GM23338 (cell line): Measurements from ENCODE around the gene KRT15. TPM values are rescaled to one million over a fixed set of nuclear protein-coding genes. Genes with fewer than 3 reads are reported as not detected.

Source experiments
- ATAC-seq: fragments of 200-7000 bp; cut with Tn5 transposase; 3 replicates; pipeline ENCODE4 v1.9.1; 2020
- DNase-seq: peaks from one replicate; pipeline ENCODE4 v3.0.0-alpha.2; 2015; ENCODE audit warnings: low spot score
- H2AFZ ChIP-seq: fragments of 200-600 bp; sonication (generic); 2 replicates; pipeline ENCODE4 v1.8.0; 2016; ENCODE audit warnings: antibody characterized with exemption, mild to moderate bottlenecking, moderate library complexity
- H3F3A ChIP-seq: fragments of 200-600 bp; sonication (generic); replicated peaks from 2 replicates; pipeline ENCODE4 v1.8.0; 2017; ENCODE audit warnings: antibody characterized with exemption, mixed run types, low read depth
- H3K27ac ChIP-seq: fragments of 200-600 bp; sonication (generic); 2 replicates; pipeline ENCODE4 v1.6.1; 2016; ENCODE audit warnings: low read depth
- H3K27me3 ChIP-seq: fragments of 200-600 bp; sonication (generic); 2 replicates; pipeline ENCODE4 v1.8.0; 2016; ENCODE audit warnings: mild to moderate bottlenecking, mixed run types, moderate library complexity; ENCODE audit not compliant: insufficient read depth
- H3K36me3 ChIP-seq: fragments of 200-600 bp; sonication (generic); 2 replicates; pipeline ENCODE4 v1.8.0; 2016; ENCODE audit warnings: mild to moderate bottlenecking; ENCODE audit not compliant: insufficient read depth
- H3K4me1 ChIP-seq: fragments of 200-600 bp; sonication (generic); 2 replicates; pipeline ENCODE4 v1.8.0; 2016; ENCODE audit warnings: mild to moderate bottlenecking, moderate library complexity; ENCODE audit not compliant: insufficient read depth
- H3K4me2 ChIP-seq: fragments of 200-600 bp; sonication (generic); 2 replicates; pipeline ENCODE4 v1.7.1; 2017; ENCODE audit warnings: mixed run types
- H3K4me3 ChIP-seq: fragments of 200-600 bp; sonication (generic); 2 replicates; pipeline ENCODE4 v1.6.1; 2016; ENCODE audit warnings: mixed run types
- H3K79me2 ChIP-seq: fragments of 200-600 bp; sonication (generic); replicated peaks from 2 replicates; pipeline ENCODE4 v1.8.0; 2017; ENCODE audit warnings: mild to moderate bottlenecking; ENCODE audit not compliant: insufficient read depth
- H3K9me2 ChIP-seq: fragments of 200-600 bp; sonication (generic); 2 replicates; pipeline ENCODE4 v1.8.0; 2017; ENCODE audit not compliant: insufficient read depth
- H4K20me1 ChIP-seq: fragments of 200-600 bp; sonication (generic); replicated peaks from 2 replicates; pipeline ENCODE4 v1.8.0; 2017; ENCODE audit warnings: mild to moderate bottlenecking; ENCODE audit not compliant: insufficient read depth
- H3K27ac Mint-ChIP-seq: 2 replicates; pipeline ENCODE4 v1.8.0; 2020; ENCODE audit warnings: inconsistent platforms, mild to moderate bottlenecking, moderate library complexity, mixed read lengths
- H3K27me3 Mint-ChIP-seq: 3 replicates; pipeline ENCODE4 v1.8.0; 2022; ENCODE audit warnings: low read depth, mild to moderate bottlenecking, moderate library complexity, mixed read lengths, inconsistent platforms; ENCODE audit not compliant: insufficient read depth, poor library complexity
- H3K36me3 Mint-ChIP-seq: 3 replicates; pipeline ENCODE4 v1.8.0; 2021; ENCODE audit warnings: low read depth, mild to moderate bottlenecking, inconsistent platforms, moderate library complexity, mixed read lengths
- H3K4me1 Mint-ChIP-seq: 3 replicates; pipeline ENCODE4 v1.8.0; 2020; ENCODE audit warnings: mild to moderate bottlenecking, inconsistent platforms, mixed read lengths
- H3K4me3 Mint-ChIP-seq: 3 replicates; pipeline ENCODE4 v1.8.0; 2021; ENCODE audit warnings: moderate library complexity, mild to moderate bottlenecking, inconsistent platforms, mixed read lengths
- H3K9me3 Mint-ChIP-seq: 3 replicates; pipeline ENCODE4 v1.8.0; 2020; ENCODE audit warnings: moderate library complexity, mild to moderate bottlenecking, inconsistent platforms, mixed read lengths
- CREB1 ChIP-seq: fragments of 250-450 bp; sonication (Bioruptor Pico); IDR thresholded peaks from 2 replicates; pipeline ENCODE4 v1.5.0; 2020; ENCODE audit warnings: low read depth, mild to moderate bottlenecking, moderate library complexity
- EZH2 ChIP-seq: fragments of 200-600 bp; sonication (generic); IDR thresholded peaks from one replicate; pipeline ENCODE4 v1.8.0; 2017; ENCODE audit warnings: antibody characterized with exemption, mild to moderate bottlenecking, low read depth; ENCODE audit not compliant: unreplicated experiment
- EZH2phosphoT487 ChIP-seq: fragments of 200-600 bp; sonication (generic); IDR thresholded peaks from one replicate; pipeline ENCODE4 v1.8.1; 2018; ENCODE audit warnings: antibody characterized with exemption; ENCODE audit not compliant: unreplicated experiment
- JUNB ChIP-seq: IDR thresholded peaks from one replicate; pipeline ENCODE4 v1.6.1; 2016; ENCODE audit warnings: antibody characterized with exemption; ENCODE audit not compliant: unreplicated experiment
- NANOG ChIP-seq: IDR thresholded peaks from 2 replicates; pipeline ENCODE4 v1.6.1; 2016; ENCODE audit warnings: antibody characterized with exemption, borderline replicate concordance
- POLR2AphosphoS5 ChIP-seq: IDR thresholded peaks from 2 replicates; pipeline ENCODE4 v1.6.1; 2016; ENCODE audit warnings: antibody characterized with exemption, low read depth
- STAT1 ChIP-seq: IDR thresholded peaks from one replicate; pipeline ENCODE4 v1.6.1; 2016; ENCODE audit warnings: antibody characterized with exemption; ENCODE audit not compliant: unreplicated experiment
- ZNF114 ChIP-seq: fragments of 250-450 bp; sonication (Bioruptor Pico); IDR thresholded peaks from 2 replicates; pipeline ENCODE4 v1.5.0; 2020; ENCODE audit warnings: mild to moderate bottlenecking, moderate library complexity
- ZNF331 ChIP-seq: fragments of 250-450 bp; sonication (Bioruptor Pico); IDR thresholded peaks from 2 replicates; pipeline ENCODE4 v1.5.0; 2020; ENCODE audit warnings: low read depth, mild to moderate bottlenecking, moderate library complexity
- polyA plus RNA-seq: library from polyadenylated mRNA; unstranded; fragments of >200 nt; fragmentation: Nextera tagmentation; extraction: Ambion mirVana; gene quantifications from 2 replicates; pipeline ENCODE4 v1.2.1, GENCODE V29; 2016
- total RNA-seq: library from RNA; depleted of rRNA; stranded (reverse); fragments of >200 nt; shearing (Covaris generic); gene quantifications from 2 replicates; pipeline ENCODE4 v1.2.3, GENCODE V29; 2014
- TF ChIP-seq, protein P1 (sequence below): IDR thresholded peaks from one replicate; pipeline ENCODE4 v1.6.1; 2018; ENCODE audit warnings: antibody characterized with exemption; ENCODE audit not compliant: unreplicated experiment
- TF ChIP-seq, protein P2 (sequence below): IDR thresholded peaks from 2 replicates; pipeline ENCODE4 v1.6.1; 2016; ENCODE audit warnings: antibody characterized with exemption
- TF ChIP-seq, protein P3 (sequence below), 2 experiments: fragments of 200-600 bp in 1 of 2; sonication (generic) in 1 of 2; conservative IDR thresholded peaks; 2 replicates each; pipeline versions ENCODE4 v1.5.1 to v1.6.1; 2016 to 2017; ENCODE audit warnings: antibody characterized with exemption in 2 of 2, low read depth in 2 of 2, mild to moderate bottlenecking in 2 of 2, moderate library complexity in 1 of 2
- TF ChIP-seq, protein P4 (sequence below): fragments of 250-450 bp; sonication (Bioruptor Pico); IDR thresholded peaks from 2 replicates; pipeline ENCODE4 v1.5.0; 2020; ENCODE audit warnings: mild to moderate bottlenecking, moderate library complexity

KRT15 gene
- total and polyA plus RNA-seq, 2 experiments from 2014 or later: 0.03 TPM; not detected in 1

DNA sequence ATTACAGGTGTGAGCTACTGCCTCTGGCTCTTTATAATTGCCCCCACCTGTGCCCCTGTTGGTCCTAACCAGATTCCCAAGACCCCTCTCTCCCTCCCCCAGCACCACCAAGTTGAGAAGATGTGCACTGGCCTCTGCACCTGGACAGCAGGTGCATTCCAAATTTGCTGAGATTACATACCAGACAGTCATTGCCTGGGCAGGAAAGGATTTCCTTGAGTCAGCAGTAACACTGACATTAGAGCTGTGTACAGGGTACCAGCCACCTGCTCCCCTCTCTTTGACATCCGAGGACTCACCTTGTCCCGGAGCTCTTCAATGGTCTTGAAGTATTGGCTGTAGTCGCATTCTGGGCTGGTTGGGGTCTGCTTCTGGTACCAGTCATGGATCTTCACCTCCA is 659 bp downstream of the KRT15 start:
- ATAC-seq: no peak
- Mint-ChIP-seq H3K4me3 (no peak overlapping the region), H3K27me3 (peaks cover 20% of the 10 kb centered on the region), H3K9me3 (no peaks in the 10 kb centered on the region), H3K27ac (no peak overlapping the region), H3K36me3 (peaks cover 4% of the 10 kb centered on the region), H3K4me1 (peaks cover 21% of the 10 kb centered on the region)
- H3K36me3 ChIP-seq: 0 out of 2 replicates have a peak, but pooled peaks cover under 1% of the 10 kb centered on the region
- H3K27ac ChIP-seq: no peak overlapping the region
- H3K4me1 ChIP-seq: peaks cover 12% of the 10 kb centered on the region; the same call in 1 of the 2 replicates
- H3K4me2 ChIP-seq: no peak overlapping the region
- no peaks in the 10 kb centered on the region for H4K20me1 ChIP-seq
- H3K9me2 ChIP-seq: no peaks in the 10 kb centered on the region
- H3K79me2 ChIP-seq: no peaks in the 10 kb centered on the region
- TF ChIP-seq ZNF114 (no peak), EZH2phosphoT487 (no peak), JUNB (no peak), POLR2AphosphoS5 (no peak), ZNF331 (CRISPR knock-in tag) (no peak), NANOG (no peak), CREB1 (CRISPR knock-in tag) (no peak), EZH2 (no peak), STAT1 (no peak)
- TF ChIP-seq, protein P1, sequence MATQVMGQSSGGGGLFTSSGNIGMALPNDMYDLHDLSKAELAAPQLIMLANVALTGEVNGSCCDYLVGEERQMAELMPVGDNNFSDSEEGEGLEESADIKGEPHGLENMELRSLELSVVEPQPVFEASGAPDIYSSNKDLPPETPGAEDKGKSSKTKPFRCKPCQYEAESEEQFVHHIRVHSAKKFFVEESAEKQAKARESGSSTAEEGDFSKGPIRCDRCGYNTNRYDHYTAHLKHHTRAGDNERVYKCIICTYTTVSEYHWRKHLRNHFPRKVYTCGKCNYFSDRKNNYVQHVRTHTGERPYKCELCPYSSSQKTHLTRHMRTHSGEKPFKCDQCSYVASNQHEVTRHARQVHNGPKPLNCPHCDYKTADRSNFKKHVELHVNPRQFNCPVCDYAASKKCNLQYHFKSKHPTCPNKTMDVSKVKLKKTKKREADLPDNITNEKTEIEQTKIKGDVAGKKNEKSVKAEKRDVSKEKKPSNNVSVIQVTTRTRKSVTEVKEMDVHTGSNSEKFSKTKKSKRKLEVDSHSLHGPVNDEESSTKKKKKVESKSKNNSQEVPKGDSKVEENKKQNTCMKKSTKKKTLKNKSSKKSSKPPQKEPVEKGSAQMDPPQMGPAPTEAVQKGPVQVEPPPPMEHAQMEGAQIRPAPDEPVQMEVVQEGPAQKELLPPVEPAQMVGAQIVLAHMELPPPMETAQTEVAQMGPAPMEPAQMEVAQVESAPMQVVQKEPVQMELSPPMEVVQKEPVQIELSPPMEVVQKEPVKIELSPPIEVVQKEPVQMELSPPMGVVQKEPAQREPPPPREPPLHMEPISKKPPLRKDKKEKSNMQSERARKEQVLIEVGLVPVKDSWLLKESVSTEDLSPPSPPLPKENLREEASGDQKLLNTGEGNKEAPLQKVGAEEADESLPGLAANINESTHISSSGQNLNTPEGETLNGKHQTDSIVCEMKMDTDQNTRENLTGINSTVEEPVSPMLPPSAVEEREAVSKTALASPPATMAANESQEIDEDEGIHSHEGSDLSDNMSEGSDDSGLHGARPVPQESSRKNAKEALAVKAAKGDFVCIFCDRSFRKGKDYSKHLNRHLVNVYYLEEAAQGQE: no peak
- TF ChIP-seq, protein P2, sequence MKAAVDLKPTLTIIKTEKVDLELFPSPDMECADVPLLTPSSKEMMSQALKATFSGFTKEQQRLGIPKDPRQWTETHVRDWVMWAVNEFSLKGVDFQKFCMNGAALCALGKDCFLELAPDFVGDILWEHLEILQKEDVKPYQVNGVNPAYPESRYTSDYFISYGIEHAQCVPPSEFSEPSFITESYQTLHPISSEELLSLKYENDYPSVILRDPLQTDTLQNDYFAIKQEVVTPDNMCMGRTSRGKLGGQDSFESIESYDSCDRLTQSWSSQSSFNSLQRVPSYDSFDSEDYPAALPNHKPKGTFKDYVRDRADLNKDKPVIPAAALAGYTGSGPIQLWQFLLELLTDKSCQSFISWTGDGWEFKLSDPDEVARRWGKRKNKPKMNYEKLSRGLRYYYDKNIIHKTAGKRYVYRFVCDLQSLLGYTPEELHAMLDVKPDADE: no peak
- TF ChIP-seq, protein P3, sequence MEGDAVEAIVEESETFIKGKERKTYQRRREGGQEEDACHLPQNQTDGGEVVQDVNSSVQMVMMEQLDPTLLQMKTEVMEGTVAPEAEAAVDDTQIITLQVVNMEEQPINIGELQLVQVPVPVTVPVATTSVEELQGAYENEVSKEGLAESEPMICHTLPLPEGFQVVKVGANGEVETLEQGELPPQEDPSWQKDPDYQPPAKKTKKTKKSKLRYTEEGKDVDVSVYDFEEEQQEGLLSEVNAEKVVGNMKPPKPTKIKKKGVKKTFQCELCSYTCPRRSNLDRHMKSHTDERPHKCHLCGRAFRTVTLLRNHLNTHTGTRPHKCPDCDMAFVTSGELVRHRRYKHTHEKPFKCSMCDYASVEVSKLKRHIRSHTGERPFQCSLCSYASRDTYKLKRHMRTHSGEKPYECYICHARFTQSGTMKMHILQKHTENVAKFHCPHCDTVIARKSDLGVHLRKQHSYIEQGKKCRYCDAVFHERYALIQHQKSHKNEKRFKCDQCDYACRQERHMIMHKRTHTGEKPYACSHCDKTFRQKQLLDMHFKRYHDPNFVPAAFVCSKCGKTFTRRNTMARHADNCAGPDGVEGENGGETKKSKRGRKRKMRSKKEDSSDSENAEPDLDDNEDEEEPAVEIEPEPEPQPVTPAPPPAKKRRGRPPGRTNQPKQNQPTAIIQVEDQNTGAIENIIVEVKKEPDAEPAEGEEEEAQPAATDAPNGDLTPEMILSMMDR (conservative IDR thresholded peaks at IDR 0.05; ENCODE audit: low read depth in 2 of 2): no peak
- TF ChIP-seq, protein P4, sequence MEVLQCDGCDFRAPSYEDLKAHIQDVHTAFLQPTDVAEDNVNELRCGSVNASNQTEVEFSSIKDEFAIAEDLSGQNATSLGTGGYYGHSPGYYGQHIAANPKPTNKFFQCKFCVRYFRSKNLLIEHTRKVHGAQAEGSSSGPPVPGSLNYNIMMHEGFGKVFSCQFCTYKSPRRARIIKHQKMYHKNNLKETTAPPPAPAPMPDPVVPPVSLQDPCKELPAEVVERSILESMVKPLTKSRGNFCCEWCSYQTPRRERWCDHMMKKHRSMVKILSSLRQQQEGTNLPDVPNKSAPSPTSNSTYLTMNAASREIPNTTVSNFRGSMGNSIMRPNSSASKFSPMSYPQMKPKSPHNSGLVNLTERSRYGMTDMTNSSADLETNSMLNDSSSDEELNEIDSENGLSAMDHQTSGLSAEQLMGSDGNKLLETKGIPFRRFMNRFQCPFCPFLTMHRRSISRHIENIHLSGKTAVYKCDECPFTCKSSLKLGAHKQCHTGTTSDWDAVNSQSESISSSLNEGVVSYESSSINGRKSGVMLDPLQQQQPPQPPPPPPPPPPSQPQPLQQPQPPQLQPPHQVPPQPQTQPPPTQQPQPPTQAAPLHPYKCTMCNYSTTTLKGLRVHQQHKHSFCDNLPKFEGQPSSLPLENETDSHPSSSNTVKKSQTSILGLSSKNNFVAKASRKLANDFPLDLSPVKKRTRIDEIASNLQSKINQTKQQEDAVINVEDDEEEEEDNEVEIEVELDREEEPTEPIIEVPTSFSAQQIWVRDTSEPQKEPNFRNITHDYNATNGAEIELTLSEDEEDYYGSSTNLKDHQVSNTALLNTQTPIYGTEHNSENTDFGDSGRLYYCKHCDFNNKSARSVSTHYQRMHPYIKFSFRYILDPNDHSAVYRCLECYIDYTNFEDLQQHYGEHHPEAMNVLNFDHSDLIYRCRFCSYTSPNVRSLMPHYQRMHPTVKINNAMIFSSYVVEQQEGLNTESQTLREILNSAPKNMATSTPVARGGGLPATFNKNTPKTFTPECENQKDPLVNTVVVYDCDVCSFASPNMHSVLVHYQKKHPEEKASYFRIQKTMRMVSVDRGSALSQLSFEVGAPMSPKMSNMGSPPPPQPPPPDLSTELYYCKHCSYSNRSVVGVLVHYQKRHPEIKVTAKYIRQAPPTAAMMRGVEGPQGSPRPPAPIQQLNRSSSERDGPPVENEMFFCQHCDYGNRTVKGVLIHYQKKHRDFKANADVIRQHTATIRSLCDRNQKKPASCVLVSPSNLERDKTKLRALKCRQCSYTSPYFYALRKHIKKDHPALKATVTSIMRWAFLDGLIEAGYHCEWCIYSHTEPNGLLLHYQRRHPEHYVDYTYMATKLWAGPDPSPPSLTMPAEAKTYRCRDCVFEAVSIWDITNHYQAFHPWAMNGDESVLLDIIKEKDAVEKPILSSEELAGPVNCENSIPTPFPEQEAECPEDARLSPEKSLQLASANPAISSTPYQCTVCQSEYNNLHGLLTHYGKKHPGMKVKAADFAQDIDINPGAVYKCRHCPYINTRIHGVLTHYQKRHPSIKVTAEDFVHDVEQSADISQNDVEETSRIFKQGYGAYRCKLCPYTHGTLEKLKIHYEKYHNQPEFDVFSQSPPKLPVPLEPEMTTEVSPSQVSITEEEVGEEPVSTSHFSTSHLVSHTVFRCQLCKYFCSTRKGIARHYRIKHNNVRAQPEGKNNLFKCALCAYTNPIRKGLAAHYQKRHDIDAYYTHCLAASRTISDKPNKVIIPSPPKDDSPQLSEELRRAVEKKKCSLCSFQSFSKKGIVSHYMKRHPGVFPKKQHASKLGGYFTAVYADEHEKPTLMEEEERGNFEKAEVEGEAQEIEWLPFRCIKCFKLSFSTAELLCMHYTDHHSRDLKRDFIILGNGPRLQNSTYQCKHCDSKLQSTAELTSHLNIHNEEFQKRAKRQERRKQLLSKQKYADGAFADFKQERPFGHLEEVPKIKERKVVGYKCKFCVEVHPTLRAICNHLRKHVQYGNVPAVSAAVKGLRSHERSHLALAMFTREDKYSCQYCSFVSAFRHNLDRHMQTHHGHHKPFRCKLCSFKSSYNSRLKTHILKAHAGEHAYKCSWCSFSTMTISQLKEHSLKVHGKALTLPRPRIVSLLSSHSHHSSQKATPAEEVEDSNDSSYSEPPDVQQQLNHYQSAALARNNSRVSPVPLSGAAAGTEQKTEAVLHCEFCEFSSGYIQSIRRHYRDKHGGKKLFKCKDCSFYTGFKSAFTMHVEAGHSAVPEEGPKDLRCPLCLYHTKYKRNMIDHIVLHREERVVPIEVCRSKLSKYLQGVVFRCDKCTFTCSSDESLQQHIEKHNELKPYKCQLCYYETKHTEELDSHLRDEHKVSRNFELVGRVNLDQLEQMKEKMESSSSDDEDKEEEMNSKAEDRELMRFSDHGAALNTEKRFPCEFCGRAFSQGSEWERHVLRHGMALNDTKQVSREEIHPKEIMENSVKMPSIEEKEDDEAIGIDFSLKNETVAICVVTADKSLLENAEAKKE: no peak
- DNase-seq: no peak
- H2AFZ ChIP-seq: no peak overlapping the region
- no peak overlapping the region for H3K4me3 ChIP-seq
- no peaks in the 10 kb centered on the region for H3K27me3 ChIP-seq
- H3F3A ChIP-seq: 0 out of 2 replicates have a peak, but pooled peaks cover 4% of the 10 kb centered on the region
